GM21723 (cell line): ENCODE data around the gene AMH.
"Not testable (repeated sequence)": the region's sequence is repeated elsewhere in the genome, so short reads cannot be mapped to it uniquely, and the experiment has no call there.

Experiments
- ATAC-seq: cut with Tn5 transposase; IDR thresholded peaks from one replicate; pipeline ENCODE4 v1.9.1; 2021; ENCODE audit warnings: mild to moderate bottlenecking, moderate library complexity; ENCODE audit not compliant: unreplicated experiment

The AMH gene

DNA sequence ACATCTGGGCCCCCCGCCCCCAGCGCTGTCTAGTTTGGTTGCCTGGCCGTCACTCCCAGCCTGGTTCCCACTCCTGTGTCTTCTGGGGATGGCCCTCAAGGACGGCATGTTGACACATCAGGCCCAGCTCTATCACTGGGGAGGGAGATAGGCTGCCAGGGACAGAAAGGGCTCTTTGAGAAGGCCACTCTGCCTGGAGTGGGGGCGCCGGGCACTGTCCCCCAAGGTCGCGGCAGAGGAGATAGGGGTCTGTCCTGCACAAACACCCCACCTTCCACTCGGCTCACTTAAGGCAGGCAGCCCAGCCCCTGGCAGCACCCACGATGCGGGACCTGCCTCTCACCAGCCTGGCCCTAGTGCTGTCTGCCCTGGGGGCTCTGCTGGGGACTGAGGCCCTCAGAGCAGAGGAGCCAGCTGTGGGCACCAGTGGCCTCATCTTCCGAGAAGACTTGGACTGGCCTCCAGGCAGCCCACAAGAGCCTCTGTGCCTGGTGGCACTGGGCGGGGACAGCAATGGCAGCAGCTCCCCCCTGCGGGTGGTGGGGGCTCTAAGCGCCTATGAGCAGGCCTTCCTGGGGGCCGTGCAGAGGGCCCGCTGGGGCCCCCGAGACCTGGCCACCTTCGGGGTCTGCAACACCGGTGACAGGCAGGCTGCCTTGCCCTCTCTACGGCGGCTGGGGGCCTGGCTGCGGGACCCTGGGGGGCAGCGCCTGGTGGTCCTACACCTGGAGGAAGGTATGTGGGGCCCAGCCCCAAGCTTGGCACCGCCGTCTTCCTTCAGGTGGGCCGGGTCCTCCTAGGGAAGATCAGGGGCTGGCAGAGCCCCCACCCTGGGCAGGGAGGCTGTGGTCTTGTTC is at the start of gene AMH:
TSS of gene AMH (plus strand) at position 314 of the 857 bp plus-strand sequence. CDS start at position 324, 10 bp downstream.
- ATAC-seq, result no peak

DNA sequence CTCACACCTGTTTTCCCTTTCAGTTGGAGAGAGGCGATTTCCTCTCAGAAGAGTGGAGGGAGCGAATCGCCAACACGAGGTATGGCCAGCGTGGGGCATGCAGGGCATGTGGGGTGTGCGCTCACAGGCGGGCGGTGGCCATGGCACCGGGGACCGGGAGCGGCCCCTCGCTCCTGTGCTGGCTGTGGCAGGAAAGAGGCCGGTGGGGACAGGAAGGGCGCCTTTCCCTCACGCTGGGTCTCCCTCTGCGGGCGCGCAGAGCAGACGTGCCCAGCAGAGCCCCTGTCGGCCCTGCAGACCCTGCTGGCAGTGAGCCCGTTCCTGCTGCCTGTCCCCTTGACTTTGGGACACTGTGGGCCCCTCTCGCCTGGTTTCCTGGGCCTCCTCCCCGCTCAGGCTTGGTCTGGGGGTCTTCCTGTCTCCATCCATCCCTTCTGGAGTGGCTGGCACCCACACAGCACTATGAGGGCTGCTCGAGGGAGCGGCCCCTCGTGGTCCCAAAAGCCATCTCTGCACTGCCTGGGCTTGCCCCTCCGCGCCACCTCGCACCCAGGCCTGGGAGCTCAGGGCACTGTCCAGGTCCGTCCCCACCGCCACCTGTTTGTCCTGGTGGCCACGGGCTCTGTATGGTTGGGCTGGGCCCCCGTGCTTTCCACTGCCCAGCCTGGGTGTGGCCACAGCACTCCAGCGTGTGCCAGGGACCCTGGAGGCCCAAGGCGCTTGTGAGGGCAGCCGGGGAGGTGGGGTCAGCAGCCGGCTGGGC is 49.1 kb upstream of the AMH start:
- ATAC-seq, result no peak

DNA sequence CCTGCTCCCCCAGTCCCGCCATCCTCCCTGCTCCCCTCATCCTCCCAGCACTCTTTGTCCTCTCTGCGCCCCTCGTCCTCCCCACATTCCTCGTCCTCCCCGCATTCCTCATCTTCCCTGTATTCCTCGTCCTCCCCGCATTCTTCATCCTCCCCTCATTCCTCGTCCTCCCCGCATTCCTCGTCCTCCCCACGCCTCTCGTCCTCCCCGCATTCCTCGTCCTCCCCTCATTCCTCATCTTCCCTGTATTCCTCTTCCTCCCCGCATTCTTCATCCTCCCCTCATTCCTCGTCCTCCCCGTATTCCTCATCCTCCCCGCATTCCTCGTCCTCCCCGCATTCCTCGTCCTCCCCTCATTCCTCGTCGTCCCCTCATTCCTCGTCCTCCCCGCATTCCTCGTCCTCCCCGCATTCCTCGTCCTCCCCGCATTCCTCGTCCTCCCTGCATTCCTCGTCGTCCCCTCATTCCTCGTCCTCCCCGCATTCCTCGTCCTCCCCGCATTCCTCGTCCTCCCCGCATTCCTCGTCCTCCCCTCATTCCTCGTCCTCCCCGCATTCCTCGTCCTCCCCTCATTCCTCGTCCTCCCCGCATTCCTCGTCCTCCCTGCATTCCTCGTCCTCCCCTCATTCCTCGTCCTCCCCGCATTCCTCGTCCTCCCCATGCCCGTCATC is 48.4 kb upstream of the AMH start:
- not testable (repeated sequence) for ATAC-seq

DNA sequence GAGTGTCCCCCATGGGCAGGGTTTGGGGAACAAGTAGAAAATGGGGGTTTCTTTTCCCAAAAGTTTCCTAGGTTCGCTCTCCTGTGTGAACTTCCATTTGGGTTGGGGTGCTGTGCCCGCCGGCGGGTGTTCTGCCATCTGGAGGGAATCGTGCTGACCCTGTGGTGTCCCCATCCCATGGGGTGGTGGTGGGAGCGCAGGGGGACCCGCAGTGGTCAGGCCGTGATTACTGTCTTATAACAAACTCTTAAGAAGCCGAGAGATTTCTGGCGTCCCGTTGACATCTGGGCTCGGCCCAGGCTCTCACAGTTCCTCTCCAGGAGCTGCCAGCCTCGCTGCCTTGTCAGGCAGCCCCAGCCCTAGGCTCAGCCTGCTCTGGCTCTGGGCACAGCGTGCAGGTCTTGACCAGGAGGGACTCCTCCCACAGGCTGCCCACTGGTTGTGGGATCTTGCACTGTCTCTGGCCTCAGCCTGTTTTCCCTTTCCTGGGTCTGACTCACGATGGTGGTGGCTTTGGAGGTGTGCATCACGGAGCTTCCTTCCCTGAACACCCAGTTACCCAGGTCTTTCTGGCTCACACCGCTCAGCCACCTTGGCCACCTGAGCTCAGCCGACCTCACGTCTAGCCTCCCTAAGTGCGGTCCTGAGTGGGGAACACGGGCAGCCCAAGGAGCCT is 47.5 kb upstream of the AMH start:
- ATAC-seq, result no peak

DNA sequence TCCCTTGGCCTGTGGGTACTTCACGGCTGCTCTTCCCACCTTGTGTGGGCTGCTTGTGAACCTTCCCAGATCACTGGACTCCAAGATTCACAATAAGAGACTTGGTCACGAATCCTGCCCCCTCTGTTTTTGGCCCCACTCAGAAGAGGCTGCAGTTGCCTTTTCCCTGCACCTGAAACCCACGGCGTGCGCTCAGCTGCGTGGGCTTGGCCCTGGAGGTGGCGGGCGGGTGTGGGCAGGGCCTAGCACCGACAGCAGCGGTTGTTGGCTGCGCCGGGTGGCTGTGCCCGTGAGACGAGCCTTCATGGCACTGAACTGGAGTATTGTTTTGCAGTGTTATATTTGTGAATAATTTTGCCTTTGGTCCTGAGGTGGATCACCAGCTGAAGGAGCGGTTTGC is 46.8 kb upstream of the AMH start:
- ATAC-seq, result no peak

DNA sequence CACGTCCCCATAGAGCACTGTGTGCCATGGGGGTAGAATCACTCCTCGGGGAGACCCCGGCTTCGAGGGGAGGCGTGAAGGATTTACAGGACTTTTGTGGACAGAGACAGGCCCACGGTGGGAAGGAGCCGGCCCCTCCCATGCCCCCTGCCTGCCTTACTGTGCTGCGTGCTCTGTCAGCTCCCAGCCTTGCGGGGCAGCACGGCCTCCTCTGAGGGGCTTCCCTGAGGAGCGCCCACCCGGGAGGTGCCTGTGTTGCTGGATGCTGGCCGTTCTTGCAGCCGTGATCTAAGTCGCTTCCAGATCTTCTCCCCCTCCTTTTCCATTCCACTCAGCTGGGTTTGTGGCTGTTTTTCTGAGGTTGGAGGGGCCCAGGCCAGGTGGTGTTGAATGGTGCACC is 42.1 kb upstream of the AMH start:
- no peak for ATAC-seq

DNA sequence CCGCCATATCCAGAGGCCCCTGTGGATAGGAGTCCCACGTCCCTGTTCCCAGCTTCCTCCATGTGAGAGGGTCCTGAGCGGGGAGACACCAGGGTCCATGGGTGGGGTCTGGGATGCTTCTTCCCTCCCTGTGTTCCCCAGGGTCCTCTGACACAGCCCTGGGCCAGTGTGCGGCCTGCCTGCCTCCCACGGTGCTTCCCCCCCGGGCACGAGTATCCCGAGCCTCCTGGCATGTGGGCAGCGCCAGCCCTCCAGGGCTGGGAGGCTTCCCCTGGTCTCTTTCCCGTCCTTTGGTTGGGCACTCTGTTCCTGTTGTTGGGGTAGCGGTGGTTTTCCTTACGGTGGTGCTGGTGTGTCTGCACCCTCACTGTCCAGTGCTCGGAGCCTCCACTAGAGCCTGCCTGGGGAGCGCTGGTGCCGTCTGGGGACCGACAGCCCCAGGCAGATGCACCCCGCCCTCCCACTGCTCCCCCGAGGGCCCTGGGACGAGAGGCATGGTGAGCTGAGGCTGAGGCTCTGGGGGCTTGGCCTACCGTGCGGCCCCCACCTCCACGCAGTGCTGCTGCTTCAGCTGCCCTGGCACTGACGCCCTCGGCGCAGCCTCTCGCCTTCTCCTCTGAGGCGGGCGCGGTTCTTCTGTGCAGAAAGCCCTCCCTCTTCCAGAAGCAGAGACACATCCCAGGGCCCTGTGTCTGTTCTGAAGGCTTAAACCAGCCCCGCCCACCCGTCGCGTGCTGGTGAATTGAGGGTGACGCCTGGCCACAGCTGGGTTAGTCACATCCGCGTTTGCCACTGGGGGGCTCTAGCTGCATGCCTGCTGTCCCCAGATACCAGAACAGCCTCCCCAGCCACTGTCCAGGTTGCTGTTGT is 40.9 kb upstream of the AMH start:
- ATAC-seq, result no peak

DNA sequence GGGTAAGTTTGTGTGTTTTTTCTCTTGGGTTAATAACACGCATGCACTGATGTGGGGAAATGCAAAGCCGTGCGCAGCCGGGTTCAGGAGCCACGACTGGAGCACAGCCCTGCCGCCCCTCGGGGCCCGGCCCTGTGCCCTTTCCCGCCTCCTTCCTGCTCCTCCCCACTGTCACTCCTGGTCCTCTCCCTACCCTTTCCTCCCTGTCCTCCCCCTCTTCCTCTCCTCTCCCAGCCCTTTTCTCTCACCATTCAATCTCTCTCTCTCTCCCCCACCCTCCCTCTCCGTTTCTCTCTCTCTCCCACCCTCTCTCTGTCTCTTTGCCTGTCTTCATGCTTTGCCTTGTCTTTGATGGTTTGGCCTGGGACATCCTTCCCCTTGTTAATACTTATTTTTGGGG is 40.1 kb upstream of the AMH start:
- ATAC-seq, result no peak

DNA sequence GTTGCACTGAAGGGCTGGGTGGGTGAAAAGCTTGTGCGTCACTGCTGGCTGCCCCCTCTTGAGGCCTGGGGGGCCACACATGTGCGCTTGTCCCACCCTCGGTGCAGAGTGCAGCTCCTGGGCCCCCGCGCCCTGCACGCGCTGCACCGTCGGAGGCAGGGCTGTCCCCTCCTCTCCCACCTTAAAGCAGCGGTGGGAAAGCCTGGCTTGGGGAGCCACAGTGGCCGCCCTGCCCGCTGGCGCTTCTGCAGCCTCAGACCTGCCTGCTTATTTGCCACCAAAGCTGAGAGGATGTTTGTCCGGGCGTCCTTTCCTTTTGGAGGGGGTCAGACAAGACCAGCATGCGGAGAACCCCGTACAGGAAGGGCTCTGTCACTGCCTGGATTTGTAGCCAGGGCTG is 39.7 kb upstream of the AMH start:
- ATAC-seq, result no peak

DNA sequence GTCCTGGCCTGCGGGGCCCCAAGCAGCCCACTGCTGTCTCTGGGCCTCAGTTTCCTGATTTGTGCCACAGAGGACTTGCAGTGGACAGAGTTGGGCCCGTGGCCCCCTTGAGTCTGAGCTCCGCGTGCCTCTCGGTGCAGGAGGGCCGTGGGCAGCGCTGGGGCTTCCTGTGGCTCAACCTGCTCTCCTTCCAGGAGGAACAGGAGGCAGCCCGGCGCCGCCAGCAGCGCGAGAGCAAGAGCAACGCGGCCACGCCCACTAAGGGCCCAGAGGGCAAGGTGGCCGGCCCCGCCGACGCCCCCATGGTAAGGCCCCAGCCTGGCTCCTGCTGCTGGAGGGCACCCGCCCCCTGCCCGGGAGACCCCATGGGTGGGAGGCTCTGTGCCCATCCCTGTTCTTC is 38.9 kb upstream of the AMH start:
- ATAC-seq, result no peak

DNA sequence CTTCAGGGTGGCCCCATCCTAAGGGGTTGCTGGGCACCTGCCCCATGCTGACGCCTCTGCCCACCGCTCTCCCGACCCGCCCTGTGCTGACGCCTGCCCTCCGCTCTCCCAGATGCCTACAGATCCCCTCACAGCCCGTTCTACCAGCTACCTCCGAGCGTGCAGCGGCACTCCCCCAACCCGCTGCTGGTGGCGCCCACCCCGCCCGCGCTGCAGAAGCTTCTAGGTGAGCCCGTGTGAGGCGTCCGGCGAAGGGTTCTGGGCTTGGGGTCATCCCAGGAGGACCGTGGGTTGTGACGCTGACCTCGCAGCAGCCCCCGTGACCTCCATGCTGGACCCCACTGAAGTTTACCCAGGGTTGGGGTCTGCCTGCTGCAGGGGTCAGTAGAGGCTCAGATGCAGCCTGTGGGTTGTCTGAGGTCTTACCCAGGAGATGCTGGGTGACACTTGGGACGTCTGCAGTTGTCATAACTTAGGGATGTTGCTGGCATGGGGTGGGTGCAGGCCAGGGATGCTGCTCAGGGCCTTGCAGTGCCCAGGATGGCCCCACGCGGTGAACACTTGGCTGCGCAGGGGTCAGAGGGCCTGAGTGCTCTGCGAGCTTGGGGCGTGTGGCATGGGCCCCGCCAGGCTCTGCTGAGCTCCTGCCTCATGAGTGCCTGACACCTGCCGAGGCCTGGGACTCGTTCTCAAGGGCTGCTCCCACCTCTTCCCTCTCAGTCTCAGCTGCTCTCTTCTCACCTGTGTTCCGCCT is 38.0 kb upstream of the AMH start:
- ATAC-seq, result no peak

DNA sequence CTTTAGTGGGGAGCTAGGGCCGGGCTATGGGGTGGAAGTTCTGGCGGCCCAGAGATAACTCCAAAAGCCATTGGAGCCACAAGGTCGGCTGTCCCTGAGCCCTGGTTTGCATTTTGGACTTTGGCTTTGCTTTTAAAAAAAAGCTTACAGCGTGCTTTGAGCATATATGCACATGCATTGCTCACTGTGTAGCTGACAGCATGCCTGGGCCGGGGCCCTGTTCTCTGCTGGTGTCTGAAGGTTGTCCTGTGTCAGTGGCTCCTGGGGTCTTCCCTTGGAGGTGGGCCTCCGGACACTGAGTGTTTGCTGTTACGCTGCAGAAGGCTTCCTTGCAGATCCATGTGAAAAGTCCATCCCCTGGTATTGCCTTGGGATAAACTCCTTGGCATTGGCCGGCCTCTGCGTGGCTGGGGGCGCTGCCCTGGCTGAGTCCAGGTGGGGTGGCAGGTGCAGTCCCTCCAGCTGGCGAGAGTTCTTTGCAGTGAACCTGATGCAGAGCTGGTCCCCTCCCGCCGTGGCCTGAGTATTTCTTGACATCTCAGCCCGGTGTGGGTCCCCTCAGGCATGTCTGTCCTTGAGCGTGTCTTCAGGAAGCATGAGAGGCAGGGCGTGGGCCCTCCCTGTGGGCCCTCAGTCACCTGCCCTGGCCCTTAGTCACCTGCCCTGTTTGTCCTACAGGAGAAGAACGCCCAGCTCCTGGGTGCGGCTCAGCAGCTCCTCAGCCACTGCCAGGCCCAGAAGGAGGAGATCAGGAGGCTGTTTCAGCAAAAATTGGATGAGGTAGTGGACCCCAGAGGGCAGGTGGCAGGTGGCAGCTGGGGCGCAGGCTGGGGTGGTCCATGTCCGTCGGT is 36.0 kb upstream of the AMH start:
- no peak for ATAC-seq

DNA sequence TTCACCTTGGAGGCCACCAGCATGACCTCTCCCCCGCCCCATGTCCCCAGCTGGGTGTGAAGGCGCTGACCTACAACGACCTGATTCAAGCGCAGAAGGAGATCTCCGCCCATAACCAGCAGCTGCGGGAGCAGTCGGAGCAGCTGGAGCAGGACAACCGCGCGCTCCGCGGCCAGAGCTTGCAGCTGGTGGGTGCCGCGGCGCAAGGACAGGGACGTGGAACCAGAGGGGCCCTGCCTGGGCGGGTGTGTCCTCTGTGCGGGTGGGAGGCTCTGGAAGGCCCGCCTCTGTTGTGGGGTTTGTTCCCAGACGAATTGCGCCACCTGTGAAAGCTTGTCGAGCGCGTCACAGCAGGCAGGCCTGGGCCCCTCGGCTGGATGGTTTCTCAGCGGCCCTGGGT is 35.3 kb upstream of the AMH start:
- ATAC-seq, result no peak

DNA sequence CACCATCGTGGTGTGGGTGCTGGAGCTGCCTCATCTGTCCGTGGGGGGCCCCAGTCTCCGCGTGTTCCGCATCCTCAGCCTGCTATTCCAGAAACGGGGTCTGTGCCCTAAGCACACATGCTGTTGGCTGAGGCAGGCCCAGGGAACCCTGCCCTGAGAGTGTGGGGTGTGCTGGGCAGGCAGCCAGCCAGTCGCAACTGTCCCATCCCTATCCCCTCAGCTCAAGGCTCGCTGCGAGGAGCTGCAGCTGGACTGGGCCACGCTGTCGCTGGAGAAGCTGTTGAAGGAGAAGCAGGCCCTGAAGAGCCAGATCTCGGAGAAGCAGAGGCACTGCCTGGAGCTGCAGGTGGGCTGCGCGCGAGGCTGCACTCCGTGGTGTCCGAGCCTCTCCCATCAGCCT is 34.9 kb upstream of the AMH start:
- ATAC-seq, result no peak

DNA sequence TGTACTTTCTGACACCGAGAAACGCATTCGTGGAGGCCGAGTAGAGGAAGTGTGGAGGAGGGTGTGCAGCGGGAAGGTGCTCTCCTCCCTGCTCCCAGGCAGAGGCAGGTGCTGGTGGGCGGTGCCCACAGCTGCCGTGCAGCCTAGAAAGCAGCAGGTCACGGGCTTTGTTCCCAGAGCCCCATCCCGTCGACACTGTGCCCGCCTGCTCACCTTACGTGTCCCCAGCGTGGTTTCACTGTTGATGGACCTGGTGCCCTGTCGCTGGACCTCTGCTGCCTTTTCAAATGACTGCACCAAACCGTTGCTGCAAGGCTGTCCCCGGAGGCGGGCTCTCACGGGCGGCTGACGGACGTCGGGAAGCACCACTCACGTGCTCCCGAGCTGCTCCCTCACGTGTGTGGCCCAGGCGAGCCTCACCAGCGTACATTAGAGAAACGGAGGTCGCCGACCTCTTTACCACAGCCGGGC is 33.8 kb upstream of the AMH start:
- ATAC-seq, result no peak

DNA sequence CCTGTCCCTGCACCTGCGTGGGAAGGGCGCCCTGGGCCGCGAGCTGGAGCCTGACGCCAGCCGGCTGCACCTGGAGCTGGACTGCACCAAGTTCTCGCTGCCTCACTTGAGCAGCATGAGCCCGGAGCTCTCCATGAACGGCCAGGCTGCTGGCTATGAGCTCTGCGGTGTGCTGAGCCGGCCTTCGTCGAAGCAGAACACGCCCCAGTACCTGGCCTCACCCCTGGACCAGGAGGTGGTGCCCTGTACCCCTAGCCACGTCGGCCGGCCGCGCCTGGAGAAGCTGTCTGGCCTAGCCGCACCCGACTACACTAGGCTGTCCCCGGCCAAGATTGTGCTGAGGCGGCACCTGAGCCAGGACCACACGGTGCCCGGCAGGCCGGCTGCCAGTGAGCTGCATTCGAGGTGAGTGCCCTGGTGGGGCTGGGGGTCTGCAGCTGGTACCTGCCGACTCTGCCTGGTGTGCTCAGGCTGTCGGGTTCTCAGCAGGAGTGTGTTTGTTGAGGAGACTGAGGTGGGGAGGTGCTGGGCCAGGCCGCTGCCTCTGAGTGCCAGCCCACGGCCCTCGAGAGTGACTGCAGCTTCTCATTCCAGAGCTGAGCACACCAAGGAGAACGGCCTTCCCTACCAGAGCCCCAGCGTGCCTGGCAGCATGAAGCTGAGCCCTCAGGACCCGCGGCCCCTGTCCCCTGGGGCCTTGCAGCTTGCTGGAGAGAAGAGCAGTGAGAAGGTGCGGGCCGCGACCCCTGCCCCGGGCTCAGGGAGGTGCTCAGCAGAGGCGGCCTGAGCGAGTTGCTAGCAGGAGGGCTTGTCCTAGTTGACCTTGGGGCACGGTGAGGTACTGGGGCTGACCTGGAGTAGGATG is 32.5 kb upstream of the AMH start:
- ATAC-seq, result no peak

DNA sequence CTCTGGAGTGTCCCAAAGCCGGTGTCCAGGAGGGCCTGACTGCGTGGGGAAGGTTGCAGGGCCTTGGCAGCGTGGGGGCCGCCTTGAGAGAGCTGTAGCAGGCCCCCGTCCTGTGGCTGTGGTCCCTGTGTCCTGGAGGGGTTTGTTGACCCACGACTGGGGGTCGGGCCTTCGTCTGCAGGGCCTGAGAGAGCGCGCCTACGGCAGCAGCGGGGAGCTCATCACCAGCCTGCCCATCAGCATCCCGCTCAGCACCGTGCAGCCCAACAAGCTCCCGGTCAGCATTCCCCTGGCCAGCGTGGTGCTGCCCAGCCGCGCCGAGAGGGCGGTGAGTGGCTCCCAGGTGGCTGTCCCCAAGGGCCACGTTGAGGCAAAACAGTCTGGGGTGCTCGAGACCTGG is 31.5 kb upstream of the AMH start:
- no peak for ATAC-seq

DNA sequence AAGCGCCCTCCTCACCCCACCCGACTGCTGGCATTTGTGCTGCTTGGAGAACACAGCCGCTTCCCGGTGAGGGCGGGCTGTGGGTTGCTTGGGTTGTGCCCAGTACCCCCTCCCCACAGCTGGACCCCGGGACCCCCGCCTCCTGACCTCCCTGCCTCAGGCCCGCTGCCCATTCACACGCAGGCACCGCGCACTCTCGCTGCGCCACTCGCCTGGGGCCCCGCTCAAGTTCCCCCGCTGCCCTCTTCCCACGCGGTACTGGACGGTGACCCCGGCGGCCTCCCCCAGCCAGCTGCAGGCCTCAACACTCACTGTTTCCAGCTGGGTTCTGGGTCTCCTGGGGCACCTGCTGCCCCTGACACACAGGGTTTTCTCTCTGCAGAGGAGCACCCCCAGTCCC is 29.4 kb upstream of the AMH start:
- ATAC-seq, result no peak
